ENCODE results near the gene ATP5F1E.
"Not testable (repeated sequence)": the region's sequence is repeated elsewhere in the genome, so short reads cannot be mapped to it uniquely, and the experiment has no call there.

ATP5F1E gene

GRCh38 chr20:59018817-59019216 is 13.3 kb downstream of the ATP5F1E start:
- DNase-seq = no peak

DNA sequence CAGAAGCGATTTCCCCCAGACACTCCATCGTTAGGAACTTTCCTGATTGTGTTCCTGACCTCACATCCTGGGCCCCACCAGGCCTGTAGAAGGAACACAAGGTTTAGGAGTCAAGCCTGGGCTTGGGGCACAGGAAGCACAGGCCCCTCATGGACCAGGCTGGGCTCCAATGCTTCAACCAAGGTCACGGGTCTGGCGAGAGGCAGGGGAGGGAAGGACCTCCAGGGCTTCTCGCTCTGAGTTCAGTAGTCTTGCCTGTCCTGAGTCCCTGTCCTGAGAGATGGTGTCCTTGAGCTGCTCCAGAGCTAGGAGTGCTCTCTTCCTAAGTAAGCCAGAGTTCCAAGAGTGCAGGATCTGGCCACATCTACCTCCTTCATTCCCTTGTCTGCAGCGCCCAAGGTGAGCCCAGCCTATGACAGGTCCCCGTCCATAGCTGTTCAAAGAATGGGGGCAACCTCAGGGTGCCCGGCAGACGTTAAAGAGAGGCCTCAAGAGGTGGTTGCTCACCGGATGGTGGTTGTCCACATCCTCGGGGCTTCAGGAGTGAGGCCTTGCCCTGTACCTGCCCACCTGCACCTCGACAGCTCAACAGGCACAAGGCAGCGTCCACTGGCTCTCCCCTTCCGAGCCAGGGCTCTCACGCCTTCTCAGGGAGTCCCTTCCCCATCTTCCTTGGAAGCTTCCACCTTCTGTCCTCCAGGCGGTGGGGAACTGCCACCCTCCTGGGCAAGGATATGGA is 14.5 kb downstream of the ATP5F1E start:
- DNase-seq = no peak

GRCh38 chr20:59016795-59017492 is 15.2 kb downstream of the ATP5F1E start:
- DNase-seq = no peak

DNA sequence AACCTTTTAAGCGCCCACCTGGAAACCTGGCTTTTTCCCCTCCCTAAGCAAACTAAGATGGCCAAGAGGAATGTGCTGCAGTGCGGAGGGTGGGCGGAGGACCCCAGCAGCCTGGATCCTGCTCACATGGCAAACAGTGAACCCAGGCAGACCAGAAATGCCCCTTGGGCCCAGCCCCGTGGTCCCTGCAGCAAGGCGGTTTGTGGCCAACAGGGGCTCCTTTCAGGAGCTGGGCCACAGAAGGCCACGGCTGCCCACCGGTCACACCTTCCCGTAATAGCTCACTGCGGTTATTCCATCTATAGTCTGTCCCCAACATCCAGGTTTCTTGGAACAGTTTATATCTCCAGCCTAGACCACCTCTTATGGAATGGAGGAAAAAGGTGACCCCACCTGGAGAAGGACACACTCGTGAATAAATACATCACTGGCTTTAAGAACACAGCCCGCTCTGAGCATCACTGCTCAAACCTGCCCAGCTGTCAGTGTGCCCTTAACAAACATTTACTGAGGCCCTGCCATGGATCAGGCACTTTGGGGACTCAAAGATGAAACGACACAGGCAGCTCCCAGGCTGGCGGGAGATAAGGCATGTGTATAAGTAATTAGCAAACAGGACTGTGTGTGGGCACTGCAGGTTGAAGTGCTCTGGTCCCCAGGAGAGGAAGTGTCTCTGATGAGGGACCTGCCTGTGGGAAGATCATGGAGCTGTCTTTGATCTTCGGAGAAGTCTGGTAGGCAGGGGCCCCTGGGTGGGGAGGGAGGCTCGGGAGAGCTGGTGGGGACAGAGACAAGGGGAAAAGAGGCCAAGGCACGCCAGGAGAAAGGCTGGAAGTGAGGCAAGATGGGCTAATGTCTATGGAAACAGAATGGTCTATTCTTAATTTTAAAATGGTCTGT is 16.1 kb downstream of the ATP5F1E start:
- no peak for DNase-seq

DNA sequence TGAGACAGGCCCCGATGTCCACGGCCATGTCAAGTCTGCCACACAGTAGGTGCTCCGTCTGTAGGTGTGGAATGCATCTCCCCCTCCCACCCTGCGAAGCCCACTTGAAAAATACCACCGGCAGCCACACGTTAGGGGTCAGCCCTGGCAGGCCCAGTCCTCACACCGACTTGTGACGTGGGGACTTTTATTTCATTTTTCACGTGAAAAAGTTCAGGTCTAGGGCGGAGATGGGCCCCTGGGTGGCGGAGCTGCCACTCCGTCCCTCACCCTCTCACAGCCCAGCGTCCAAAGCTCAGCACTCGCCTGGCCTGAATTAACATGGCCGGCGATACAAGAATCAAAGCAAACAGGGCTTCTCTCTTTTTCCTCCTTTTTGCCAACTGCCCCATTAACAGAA is 16.7 kb downstream of the ATP5F1E start:
- no peak for DNase-seq

DNA sequence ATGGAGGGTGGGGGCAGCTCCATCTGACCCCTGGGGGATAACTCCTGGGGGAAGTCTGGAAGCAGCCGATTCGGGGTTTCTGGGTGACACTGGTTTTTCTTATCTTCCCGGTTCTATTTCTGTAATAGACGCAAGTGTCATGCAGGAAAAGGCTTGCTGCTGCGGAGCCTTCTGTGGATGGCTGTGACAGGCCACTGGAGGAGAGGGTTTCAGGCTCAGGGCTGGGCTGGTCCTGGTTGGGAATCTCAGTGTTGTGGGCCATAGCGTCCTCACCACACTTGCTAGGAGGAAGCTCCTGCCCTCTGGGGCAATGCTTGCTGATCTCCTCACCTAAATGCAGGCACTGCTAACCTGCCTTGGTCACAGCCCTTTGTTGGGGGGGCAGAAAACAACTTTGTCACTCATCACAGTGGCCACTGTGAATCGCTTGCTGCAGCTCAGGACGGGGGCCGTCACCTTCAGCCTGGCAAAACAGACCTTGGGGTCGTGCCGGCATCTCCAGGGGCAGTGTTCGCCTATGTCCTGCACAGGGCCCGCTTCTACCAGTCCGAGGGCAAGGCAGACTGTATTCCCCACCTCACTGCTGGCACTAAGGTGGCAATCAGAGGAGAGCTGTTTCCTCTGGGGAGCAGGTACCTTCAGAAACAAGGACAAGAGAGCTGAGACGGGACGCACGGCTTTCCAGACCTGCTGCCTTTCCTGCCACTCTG is 17.3 kb downstream of the ATP5F1E start:
- no peak for DNase-seq

DNA sequence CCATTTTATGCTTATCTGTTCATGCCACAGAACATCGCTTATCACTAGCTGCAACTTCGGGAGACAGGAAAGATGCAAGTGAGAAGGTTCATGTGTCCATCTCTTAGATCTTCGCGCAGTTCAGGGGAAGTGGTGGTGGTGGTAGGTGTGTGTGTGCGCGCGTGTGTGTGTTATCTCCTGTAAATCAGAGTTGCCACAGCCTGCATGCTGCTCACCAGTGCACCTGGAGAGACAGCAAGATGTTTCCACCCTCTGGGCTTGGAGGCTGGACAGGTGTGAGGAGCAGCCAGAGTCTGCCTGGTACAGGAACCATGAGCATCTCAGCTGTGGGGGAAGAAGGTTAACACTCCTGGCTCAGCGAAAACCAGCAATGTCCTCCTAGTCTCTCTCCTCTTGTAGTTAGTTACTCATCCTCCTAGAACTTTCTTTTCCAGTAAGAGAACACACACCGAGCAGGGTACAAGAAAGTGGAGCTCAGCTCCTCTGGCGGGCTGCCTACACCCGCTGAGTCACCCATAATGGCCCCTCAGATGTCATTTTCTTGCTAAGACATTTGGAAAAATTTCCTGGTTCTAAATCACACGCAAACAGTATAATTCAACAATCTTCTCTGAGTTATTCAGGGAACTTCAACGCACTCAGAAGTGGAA is 18.1 kb downstream of the ATP5F1E start:
- no peak for DNase-seq

- no peak for DNase-seq
Measured at GRCh38 chr20:59013031-59013951, 18.8 kb downstream of the ATP5F1E start.

- DNase-seq = not testable (repeated sequence)
Measured at GRCh38 chr20:59011874-59012157, 20.3 kb downstream of the ATP5F1E start.

DNA sequence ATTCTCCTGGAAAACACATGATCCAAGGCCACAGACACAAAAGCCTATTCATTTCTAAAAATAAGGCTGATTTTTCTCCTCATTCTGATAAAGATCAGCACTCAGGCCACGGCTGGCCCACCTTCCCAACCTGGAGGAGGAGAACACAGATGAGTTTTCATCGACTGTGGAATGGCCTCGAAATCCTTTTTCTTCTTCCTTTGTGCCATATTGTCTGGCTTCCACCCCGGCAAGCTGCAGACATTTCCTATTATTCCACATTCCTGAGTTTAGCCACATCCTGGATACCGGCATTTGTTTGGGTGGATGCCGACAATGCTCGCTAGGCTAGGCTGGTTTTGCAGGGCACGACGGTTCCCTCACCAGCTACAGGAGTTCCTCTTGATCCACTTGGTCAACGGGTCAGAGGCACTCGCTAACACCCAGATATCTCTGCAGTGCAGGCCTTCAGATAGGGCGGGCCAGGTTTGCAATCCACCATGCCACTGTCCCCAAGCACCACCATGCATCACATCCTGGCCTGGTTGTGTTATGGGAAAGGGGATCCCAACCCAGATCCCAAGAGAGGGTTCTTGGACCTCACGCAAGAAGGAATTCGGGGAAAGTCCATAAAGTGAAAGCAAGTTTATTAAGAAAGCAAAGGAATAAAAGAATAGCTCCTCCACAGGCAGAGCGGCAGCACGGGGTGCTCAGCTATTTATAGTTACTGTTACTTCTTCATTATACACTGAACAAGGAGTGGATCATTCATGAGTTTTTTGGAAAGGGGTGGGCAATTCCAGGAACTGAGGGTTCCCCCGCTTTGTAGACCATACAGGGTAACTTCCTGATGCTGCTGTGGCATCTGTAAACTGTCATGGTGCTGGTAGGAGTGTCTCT is 20.9 kb downstream of the ATP5F1E start:
- no peak for DNase-seq

DNA sequence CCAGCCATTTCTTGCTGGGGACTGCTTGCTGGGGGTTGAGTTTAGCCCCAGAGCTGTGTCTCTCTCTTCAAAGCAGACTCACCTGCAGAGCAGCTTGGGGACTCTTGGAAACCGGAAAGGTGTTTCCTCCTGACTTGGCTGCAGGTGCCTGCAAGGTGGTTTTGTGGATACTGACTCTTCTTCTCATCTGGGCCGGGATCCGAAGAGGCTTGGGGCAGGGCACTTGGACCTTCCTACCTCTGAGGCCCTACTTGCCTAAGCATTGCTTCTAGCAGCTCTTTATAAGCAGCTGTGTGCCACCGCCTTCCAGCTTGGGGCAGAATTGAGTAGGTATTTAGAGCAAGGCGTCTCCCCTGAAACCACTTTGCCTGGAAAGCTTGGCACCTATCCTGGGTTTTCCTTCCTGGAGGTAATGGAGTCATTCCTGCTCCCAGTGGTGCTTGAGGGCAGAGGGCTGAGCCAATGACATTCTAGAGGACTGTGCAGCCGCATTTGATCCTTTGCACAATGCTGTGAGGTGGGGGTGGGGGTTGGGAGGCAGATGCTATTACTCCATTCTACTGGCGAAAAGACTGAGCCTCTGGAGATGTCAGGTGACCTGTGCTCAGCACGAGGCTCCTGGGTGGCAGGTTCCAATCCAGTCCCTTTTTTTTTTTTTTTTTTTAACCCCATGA is 21.7 kb downstream of the ATP5F1E start:
- DNase-seq = no peak

GRCh38 chr20:59008715-59009336 is 23.3 kb downstream of the ATP5F1E start:
- no peak for DNase-seq

GRCh38 chr20:59007665-59008511 is 24.2 kb downstream of the ATP5F1E start:
- no peak for DNase-seq

- no peak for DNase-seq
Measured at GRCh38 chr20:59006864-59007664, 25.1 kb downstream of the ATP5F1E start, which contains the start of gene CTSZ. CTSZ (minus strand) TSS chr20:59007254; CDS start chr20:59007128, 126 bp downstream.

- DNase-seq = no peak
Measured at GRCh38 chr20:59006167-59006863, 25.8 kb downstream of the ATP5F1E start.

- no peak for DNase-seq
Measured at GRCh38 chr20:59005523-59006166, 26.5 kb downstream of the ATP5F1E start.

Data from NCI-H187 (cell line).